NCI-H1694 treated with DMSO at 0.1 percent for 48 hours (cell line): ENCODE results near the gene CLCA1.
"Not testable (repeated sequence)": the region's sequence is repeated elsewhere in the genome, so short reads cannot be mapped to it uniquely, and the experiment has no call there.

ENCODE experiments used
- DNase-seq: peaks from one replicate; lab custom pipeline; 2025; lab: John Stamatoyannopoulos, UW

Gene CLCA1

GRCh38 chr1:86461482-86461881, 7.2 kb upstream of the CLCA1 start:
- no peak for DNase-seq

DNA sequence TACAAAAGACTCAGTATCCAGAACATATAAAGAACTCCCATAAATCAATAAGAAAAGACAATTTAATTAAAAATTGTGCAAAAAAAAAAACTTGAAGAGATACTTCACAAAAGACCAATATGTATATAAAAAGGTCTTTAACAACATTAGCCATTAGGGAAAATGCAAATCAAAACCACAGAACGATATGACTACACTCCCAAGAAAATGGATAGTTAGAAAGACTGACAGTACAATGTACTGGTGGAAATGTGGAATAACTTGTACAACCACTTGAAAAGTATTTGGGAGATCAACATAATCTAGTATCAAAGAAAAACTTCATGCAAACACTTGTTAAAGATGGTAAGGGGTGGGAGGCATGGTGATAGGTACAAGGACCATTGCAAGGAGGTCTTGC, 3.9 kb upstream of the CLCA1 start:
- no peak for DNase-seq

GRCh38 chr1:86466109-86466844, 2.5 kb upstream of the CLCA1 start:
- DNase-seq: no peak

GRCh38 chr1:86466986-86467385, 1.7 kb upstream of the CLCA1 start:
- DNase-seq: no peak

DNA sequence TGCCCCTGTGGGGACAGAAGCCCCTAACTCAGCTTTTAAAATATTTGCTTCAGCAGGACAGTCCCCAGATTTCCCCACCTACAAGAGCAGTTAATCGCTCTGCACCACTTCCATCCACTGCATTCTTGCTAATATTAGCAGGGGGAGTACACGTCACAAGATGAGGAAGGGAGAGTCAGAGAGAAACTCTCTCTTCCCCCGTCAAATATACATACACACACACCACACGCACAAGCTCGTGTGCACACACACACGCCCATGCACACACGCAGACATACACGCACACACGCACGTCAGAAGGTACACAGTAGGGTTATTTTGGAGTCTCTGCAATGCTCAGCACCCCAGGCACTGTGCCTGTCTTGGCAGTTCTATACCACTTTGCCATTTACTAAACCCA, 2.1 kb downstream of the CLCA1 start:
- DNase-seq: no peak

- no peak for DNase-seq
These were observed 2.6 kb downstream of the CLCA1 start for GRCh38 chr1:86471291-86471690.

- DNase-seq: no peak
These were observed 3.4 kb downstream of the CLCA1 start for GRCh38 chr1:86472152-86472551.

DNA sequence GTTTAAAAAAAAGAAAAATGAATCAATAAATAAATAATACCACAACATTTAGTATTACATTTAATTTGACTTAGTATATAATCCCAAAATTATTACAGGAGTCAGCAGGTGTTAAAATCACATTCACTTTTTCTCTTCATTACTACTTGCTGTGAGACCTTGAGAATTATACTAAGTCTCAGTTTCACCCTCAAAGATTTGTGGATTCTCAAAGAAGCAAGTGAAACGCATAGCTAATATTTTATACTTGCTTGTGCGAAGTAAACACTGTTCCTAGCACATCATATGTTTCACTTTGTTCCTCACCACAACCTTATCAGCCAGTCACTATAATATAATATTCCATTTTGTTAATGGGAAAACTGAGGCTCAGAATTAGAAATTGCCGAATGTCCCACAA, 4.0 kb downstream of the CLCA1 start:
- no peak for DNase-seq

- no peak for DNase-seq
These were observed 8.5 kb downstream of the CLCA1 start for GRCh38 chr1:86477256-86477655.

GRCh38 chr1:86477682-86478081, 9.0 kb downstream of the CLCA1 start:
- no peak for DNase-seq

- no peak for DNase-seq
These were observed 9.9 kb downstream of the CLCA1 start for GRCh38 chr1:86478416-86479156.

- no peak for DNase-seq
These were observed 13.2 kb downstream of the CLCA1 start for GRCh38 chr1:86481966-86482365.

DNA sequence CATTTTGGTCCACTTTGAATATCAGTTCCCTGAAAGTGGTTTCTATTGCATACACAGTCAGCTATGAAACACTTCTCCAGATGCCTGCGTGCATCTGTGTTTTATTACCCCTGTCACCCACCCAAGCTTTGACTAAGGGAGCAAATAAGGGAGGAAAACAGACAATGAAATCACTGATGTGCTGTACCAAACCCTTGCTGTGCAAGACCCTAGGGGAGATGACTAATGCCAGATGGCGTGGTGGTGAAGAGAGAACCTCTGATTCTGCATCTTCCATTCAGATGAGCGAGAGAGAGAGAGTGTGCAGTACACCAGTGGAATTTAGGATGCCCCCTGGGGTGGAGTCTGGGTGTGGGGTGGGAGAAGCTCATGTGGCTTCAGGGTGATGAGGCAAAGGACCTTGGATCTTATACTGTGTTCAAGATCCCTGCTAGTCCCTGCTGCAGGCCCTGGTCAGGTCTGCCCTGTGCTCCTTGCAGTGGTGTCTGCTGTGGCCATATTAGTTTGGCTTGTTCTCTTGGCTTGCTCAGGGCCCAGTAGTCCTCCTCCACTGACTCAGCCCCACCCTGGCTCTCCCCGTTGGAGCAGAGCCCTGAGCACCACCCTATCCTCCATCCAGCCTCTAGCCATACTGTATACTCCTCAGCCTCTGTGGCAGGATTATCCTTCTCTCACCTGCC, 18.5 kb downstream of the CLCA1 start:
- DNase-seq: no peak

- DNase-seq: no peak
These were observed 19.0 kb downstream of the CLCA1 start for GRCh38 chr1:86487811-86488141.

DNA sequence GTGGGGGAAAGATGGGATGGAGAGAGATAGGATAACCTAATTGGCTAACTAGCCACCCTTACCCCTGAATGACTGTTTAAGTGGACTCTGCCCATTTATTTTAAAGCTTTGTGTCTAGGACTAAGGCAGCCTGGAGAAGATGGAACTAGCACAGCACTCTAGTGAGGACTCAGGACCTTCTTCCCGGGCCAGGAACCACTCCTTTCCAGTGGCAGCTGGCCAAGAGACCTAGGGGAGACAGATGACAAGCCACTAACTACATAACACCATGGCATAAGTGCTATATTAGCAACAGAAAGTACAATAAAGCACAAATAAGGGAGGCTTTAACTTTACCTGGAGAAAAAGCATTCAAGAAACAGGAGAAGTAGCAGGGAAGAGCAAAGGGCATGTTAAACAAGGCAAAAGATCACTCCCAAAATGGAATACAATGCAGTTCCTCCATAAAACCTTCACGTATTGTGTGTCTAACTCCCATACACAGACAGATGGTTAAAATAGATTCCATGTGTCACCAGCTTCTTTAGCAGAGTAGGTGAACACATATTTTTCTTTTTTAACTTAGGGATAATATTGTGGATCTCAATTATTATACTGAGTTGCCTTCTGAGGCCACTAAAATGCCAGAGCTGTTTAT, 20.6 kb downstream of the CLCA1 start:
- DNase-seq: no peak

DNA sequence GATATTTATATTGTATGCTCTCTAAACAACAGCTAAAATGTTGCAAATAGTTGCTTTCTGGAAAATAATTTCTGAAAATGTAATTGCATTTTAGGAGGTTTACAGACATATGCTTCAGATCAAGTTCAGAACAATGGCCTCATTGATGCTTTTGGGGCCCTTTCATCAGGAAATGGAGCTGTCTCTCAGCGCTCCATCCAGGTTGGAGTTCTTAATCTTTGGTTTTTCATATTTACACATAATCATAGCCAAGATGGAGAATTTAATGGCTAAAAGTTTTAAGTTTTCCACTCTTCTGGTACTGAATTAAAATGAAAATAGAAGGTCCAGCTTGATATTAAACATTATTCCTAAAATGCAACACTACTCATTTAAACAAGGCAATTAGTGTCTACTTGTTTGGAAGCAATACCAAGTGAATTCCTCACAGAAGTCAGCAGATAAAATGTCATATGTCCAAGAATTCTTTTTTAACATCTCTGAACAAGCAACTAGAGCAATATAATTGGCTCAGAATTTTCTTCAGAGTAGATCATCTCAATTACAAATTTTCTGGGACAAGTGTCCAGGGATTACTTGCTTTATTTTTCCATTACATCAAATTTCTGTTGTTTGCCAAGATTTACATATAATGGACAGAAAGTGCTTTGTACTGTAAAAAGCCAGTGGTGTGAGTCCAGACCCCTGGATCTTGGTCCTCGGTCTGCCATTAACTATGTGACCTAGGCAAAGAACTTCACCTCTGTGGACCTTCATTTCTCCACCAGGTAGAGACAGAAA, 22.6 kb downstream of the CLCA1 start:
- DNase-seq: no peak

DNA sequence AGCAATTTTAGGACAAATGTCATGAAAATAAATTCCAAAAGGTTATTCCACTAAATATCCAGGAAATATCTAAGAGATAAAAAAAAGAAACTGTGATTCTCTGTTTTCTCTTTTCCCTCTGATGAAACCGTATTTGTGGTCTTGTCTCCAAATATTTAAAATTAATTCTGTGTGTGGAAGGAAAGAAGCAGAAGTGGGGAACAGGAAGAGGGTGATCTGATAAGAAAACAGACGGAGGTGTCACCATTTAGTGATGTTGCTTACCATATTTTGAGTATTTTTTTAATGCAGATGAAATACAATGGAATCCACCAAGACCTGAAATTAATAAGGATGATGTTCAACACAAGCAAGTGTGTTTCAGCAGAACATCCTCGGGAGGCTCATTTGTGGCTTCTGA, 29.6 kb downstream of the CLCA1 start:
- DNase-seq: no peak

DNA sequence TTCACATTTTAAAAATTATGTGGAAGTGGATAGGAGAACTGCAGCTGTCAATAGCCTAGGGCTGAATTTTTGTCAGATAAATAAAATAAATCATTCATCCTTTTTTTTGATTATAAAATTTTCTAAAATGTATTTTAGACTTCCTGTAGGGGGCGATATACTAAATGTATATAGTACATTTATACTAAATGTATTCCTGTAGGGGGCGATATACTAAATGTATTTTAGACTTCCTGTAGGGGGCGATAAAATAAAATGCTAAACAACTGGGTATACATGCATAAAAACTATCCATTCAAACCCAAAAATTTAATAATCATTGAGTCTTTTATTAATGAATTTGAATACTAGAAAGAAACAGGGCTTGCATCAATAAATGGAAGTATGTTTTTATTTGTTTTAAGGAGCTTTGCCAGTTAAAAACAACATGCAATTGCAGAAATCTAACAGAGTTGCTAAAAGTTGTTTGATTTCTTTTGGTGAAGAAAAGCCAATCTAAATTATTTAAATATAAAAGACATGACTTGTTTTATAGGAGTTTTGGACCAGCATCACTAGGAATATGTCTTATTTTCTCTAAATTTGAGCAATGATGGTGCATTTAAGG, 31.4 kb downstream of the CLCA1 start:
- peak; percentile 51 for DNase-seq

DNA sequence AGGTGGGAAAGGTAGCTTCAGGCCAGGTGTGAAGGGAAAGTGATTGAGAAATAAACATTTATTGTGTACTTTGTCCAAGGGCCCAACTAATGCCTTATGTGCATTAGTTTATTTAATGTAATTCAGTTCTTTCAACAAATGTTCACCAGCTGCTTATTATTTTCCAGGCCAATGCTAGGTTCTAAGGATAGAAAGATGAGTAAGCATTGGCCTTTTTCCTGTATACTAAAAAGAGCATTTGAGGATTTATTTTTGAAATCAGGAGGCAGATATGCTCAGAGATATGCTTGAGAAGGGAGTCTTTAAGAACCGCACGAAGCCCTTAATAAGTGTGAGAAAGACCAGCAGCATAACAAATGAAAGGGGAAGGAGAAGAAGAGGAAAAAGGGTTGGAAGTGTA, 32.0 kb downstream of the CLCA1 start:
- DNase-seq: no peak

- DNase-seq: not testable (repeated sequence)
These were observed 33.5 kb downstream of the CLCA1 start for GRCh38 chr1:86502125-86502646.

GRCh38 chr1:86502721-86503405, 34.1 kb downstream of the CLCA1 start:
- DNase-seq: no peak
